Measurements from ENCODE around the gene UBE2E1.

DNA sequence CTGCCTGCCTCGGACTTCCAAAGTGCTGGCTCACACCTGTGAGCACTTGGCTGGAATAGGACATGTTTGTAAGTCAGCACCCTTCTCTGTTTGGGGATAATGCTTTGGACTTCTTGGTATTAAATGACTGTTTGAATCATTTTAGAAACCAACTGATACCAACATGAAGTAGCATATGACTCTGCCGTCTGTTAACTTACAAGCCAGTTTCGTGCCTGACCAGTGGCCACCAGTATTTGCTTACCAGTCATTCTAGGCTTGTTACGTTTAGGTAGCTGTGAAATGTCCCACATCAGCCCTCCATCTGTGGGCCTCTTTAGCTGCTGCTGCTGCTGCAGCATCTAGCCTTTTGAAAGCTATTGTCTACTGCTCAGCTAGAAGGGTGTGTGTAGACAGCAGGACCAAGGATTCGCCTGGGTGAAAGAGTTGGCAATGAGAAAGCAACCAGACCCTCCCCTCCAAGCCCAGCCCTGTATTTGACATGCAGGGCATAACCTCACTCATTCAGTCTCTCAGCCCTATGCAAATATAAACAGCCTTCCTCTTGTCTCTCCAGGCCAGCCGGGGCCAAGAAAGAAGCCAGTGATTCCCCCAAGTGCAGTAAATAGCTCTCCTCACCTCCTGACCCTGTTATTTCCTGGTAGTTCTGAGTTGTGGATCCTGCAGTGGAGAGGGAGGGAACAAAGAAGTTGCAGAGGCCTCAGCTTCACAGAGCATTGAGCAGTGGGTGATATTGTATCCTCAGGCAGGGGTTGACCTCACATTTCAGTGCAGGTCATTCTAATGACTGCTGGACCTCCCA lies 60.0 kb downstream of the UBE2E1 start:
- peak in 1 of 3 donors; percentile 43 for TF ChIP-seq POLR2AphosphoS5 (IDR thresholded peaks at IDR 0.05)
- TF ChIP-seq, protein P1, sequence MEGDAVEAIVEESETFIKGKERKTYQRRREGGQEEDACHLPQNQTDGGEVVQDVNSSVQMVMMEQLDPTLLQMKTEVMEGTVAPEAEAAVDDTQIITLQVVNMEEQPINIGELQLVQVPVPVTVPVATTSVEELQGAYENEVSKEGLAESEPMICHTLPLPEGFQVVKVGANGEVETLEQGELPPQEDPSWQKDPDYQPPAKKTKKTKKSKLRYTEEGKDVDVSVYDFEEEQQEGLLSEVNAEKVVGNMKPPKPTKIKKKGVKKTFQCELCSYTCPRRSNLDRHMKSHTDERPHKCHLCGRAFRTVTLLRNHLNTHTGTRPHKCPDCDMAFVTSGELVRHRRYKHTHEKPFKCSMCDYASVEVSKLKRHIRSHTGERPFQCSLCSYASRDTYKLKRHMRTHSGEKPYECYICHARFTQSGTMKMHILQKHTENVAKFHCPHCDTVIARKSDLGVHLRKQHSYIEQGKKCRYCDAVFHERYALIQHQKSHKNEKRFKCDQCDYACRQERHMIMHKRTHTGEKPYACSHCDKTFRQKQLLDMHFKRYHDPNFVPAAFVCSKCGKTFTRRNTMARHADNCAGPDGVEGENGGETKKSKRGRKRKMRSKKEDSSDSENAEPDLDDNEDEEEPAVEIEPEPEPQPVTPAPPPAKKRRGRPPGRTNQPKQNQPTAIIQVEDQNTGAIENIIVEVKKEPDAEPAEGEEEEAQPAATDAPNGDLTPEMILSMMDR (IDR thresholded peaks at IDR 0.05 in 8 of 11, conservative IDR thresholded peaks at IDR 0.05 in 3 of 11): no peak
- no peak for TF ChIP-seq POLR2A (IDR thresholded peaks at IDR 0.05)
